ENCODE measurements around the gene EFS. TPM values are rescaled to one million over a fixed set of nuclear protein-coding genes. Genes with fewer than 3 reads are reported as not detected.
"Not testable (repeated sequence)": the region's sequence is repeated elsewhere in the genome, so short reads cannot be mapped to it uniquely, and the experiment has no call there.

Gene EFS
- total RNA-seq, 1 donor from 2014 or later: 15.2 TPM

GRCh38 chr14:23404331-23404900 is 39.4 kb upstream of the EFS start:
- no peak overlapping the region for H3K4me3 ChIP-seq (ENCODE audit: low read depth, low read length)
- DNase-seq (ENCODE audit: low read depth): no peak
- TF ChIP-seq CTCF (conservative IDR thresholded peaks at IDR 0.05; ENCODE audit: low read depth, low read length): no peak

- no peak for DNase-seq (ENCODE audit: low read depth)
- TF ChIP-seq CTCF (conservative IDR thresholded peaks at IDR 0.05; ENCODE audit: low read depth, low read length): no peak
- H3K4me3 ChIP-seq (ENCODE audit: low read depth, low read length): no peak overlapping the region
Observed at GRCh38 chr14:23403908-23404307, 38.9 kb upstream of the EFS start.

- H3K4me3 ChIP-seq (ENCODE audit: low read depth, low read length): no peak overlapping the region
- no peak for DNase-seq (ENCODE audit: low read depth)
- no peak for TF ChIP-seq CTCF (conservative IDR thresholded peaks at IDR 0.05; ENCODE audit: low read depth, low read length)
Observed at GRCh38 chr14:23403139-23403438, 38.1 kb upstream of the EFS start.

- DNase-seq (ENCODE audit: low read depth): no peak
- no peak for TF ChIP-seq CTCF (conservative IDR thresholded peaks at IDR 0.05; ENCODE audit: low read depth, low read length)
Observed at GRCh38 chr14:23402296-23403138, 37.5 kb upstream of the EFS start.

GRCh38 chr14:23401291-23401690 is 36.3 kb upstream of the EFS start:
- no peak for DNase-seq (ENCODE audit: low read depth)
- no peak for TF ChIP-seq CTCF (conservative IDR thresholded peaks at IDR 0.05; ENCODE audit: low read depth, low read length)
- no peak overlapping the region for H3K4me3 ChIP-seq (ENCODE audit: low read depth, low read length)

More at GRCh38 chr14:23402296-23403138, 37.5 kb upstream of the EFS start:
- no peak overlapping the region for H3K4me3 ChIP-seq (ENCODE audit: low read depth, low read length)

- not testable (repeated sequence) for H3K4me3 ChIP-seq (ENCODE audit: low read depth, low read length); DNase-seq (ENCODE audit: low read depth)
Observed at GRCh38 chr14:23400496-23401149, 35.7 kb upstream of the EFS start.

GRCh38 chr14:23399591-23399990 is 34.6 kb upstream of the EFS start:
- DNase-seq (ENCODE audit: low read depth): no peak
- H3K4me3 ChIP-seq (ENCODE audit: low read depth, low read length): no peak overlapping the region
- no peak for TF ChIP-seq CTCF (conservative IDR thresholded peaks at IDR 0.05; ENCODE audit: low read depth, low read length)

All from epithelial cell of proximal tubule (primary cell).